Colonic mucosa (tissue), 4 donors: ENCODE data around the gene INSM2. TPM values are rescaled to one million over a fixed set of nuclear protein-coding genes. Genes with fewer than 3 reads are reported as not detected.

ENCODE experiments used
- DNase-seq: peaks from one replicate; pipeline ENCODE4 v3.0.0-alpha.2; 2020
- H3K27ac ChIP-seq: fragments of 200-600 bp; one replicate; pipeline ENCODE4 v1.8.0; 2021
- H3K27me3 ChIP-seq: fragments of 200-600 bp; one replicate; pipeline ENCODE4 v1.8.0; 2021
- H3K36me3 ChIP-seq: fragments of 200-600 bp; one replicate; pipeline ENCODE4 v1.8.0; 2021
- H3K4me1 ChIP-seq: fragments of 200-600 bp; one replicate; pipeline ENCODE4 v1.8.0; 2021; ENCODE audit warnings: mild to moderate bottlenecking
- H3K4me3 ChIP-seq: fragments of 200-600 bp; one replicate; pipeline ENCODE4 v1.8.0; 2021
- H3K9ac ChIP-seq, 2 donors: one replicate each; pipeline ENCODE4 v1.7.0; 2013; ENCODE audit warnings: control low read depth in 2 of 2, low read depth in 2 of 2, low read length in 2 of 2
- H3K9me3 ChIP-seq: fragments of 200-600 bp; one replicate; pipeline ENCODE4 v1.8.0; 2021
- intact Hi-C: fragments of 100-400 bp; cut with DNase I; formaldehyde crosslinking; loops from one replicate; pipeline ENCODE4 v1.14.1; 2022
- total RNA-seq, 2 donors: library from RNA; stranded (reverse); fragmentation: NEBNext Ultra II Directional in 1 of 2; extraction: Animal tissue kit (Norgen Biotek cat#: 25700) in 1 of 2; gene quantifications; one replicate each; pipeline ENCODE4 v1.2.1, GENCODE V29; 2021
- TF ChIP-seq, protein P1 (sequence below): fragments of 200-600 bp; IDR thresholded peaks from one replicate; pipeline ENCODE4 v1.8.0; 2022; ENCODE audit warnings: antibody characterized with exemption, mild to moderate bottlenecking
- donor health status: healthy.
- donor health status: DM: no; HTN: no; CAD: no.
- donor health status: DM: no; HTN: no; CAD: no.

The INSM2 gene
- total RNA-seq, 2 donors from 2014 or later: not detected

GRCh38 chr14:35504260-35504659 is 29.7 kb upstream of the INSM2 start:
- TF ChIP-seq, protein P1, sequence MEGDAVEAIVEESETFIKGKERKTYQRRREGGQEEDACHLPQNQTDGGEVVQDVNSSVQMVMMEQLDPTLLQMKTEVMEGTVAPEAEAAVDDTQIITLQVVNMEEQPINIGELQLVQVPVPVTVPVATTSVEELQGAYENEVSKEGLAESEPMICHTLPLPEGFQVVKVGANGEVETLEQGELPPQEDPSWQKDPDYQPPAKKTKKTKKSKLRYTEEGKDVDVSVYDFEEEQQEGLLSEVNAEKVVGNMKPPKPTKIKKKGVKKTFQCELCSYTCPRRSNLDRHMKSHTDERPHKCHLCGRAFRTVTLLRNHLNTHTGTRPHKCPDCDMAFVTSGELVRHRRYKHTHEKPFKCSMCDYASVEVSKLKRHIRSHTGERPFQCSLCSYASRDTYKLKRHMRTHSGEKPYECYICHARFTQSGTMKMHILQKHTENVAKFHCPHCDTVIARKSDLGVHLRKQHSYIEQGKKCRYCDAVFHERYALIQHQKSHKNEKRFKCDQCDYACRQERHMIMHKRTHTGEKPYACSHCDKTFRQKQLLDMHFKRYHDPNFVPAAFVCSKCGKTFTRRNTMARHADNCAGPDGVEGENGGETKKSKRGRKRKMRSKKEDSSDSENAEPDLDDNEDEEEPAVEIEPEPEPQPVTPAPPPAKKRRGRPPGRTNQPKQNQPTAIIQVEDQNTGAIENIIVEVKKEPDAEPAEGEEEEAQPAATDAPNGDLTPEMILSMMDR: no peak
- intact Hi-C loops: no loop called here
- H3K27me3 ChIP-seq: no peaks in the 10 kb centered on the region
- no peaks in the 10 kb centered on the region for H3K4me1 ChIP-seq
- DNase-seq: no peak
- no peak overlapping the region for H3K27ac ChIP-seq
- no peak overlapping the region for H3K9ac ChIP-seq
- no peaks in the 10 kb centered on the region for H3K9me3 ChIP-seq
- H3K36me3 ChIP-seq: no peaks in the 10 kb centered on the region
- no peak overlapping the region for H3K4me3 ChIP-seq

GRCh38 chr14:35506461-35506860 is 27.5 kb upstream of the INSM2 start:
- Histone ChIP-seq H3K4me3 (no peak overlapping the region), H3K9ac (no peak overlapping the region), H3K36me3 (no peaks in the 10 kb centered on the region), H3K27me3 (no peaks in the 10 kb centered on the region), H3K4me1 (no peaks in the 10 kb centered on the region), H3K27ac (no peak overlapping the region), H3K9me3 (no peaks in the 10 kb centered on the region)
- TF ChIP-seq, protein P1: no peak
- DNase-seq: no peak
- intact Hi-C loops: no loop called here

- H3K9ac ChIP-seq: no peak overlapping the region
- H3K36me3 ChIP-seq: no peaks in the 10 kb centered on the region
- H3K27ac ChIP-seq: no peak overlapping the region
- TF ChIP-seq, protein P1: no peak
- H3K4me1 ChIP-seq: no peaks in the 10 kb centered on the region
- no peak for DNase-seq
- H3K4me3 ChIP-seq: no peak overlapping the region
- intact Hi-C loops: no loop called here
- H3K27me3 ChIP-seq: no peaks in the 10 kb centered on the region
- H3K9me3 ChIP-seq: no peaks in the 10 kb centered on the region
These were observed 27.0 kb upstream of the INSM2 start for GRCh38 chr14:35506927-35507326.

- no peak for DNase-seq
- no peak overlapping the region for H3K27ac ChIP-seq
- TF ChIP-seq, protein P1: no peak
- H3K9ac ChIP-seq: no peak overlapping the region
- H3K4me1 ChIP-seq: no peaks in the 10 kb centered on the region
- no peaks in the 10 kb centered on the region for H3K9me3 ChIP-seq
- H3K4me3 ChIP-seq: no peak overlapping the region
- H3K27me3 ChIP-seq: no peaks in the 10 kb centered on the region
- intact Hi-C loops: no loop called here
- no peaks in the 10 kb centered on the region for H3K36me3 ChIP-seq
These were observed 24.1 kb upstream of the INSM2 start for GRCh38 chr14:35509846-35510245.

DNA sequence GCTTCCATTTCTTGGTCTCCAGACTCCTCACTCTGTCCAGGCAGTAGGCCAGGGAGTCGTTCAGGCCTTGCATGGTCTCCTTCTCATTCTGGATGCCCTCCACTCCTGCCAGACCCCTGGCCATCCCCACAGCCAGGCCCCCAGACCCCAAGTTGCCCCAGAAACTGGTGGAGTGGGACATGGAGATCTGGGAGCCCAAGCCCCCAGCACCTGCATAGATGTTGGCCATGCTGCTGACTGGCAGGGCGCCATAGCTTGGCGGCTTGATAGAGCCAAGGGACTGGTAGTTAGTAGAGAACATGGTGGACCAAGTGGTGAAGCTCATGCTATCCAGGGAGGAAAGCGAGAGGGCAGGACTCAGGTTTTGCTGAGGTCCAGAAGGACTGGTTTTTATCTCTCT is 21.2 kb upstream of the INSM2 start:
- no peak overlapping the region for H3K4me3 ChIP-seq
- no peak overlapping the region for H3K27ac ChIP-seq
- intact Hi-C loops: no loop called here
- no peak for DNase-seq
- H3K9ac ChIP-seq: no peak overlapping the region
- H3K9me3 ChIP-seq: no peaks in the 10 kb centered on the region
- TF ChIP-seq, protein P1: no peak
- H3K36me3 ChIP-seq: no peaks in the 10 kb centered on the region
- no peaks in the 10 kb centered on the region for H3K4me1 ChIP-seq
- H3K27me3 ChIP-seq: no peaks in the 10 kb centered on the region

DNA sequence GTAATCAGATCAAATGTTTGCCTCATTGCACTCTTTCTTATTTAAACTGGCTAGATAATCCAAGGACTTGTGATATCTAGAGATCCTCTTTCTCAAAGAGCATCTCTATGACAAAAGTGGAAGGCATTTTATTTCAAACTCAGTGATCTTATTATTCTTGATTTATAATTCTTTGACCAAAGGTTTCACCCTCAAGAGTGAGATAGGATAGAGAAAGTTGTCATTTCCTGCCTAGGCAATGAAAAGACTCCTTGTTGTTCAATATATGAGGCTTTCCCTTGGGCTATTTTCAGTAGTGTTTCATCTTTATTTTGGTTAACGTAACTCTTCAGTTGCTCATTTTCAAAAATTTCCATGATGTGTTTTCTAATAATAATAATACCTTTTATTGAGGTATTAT is 18.0 kb upstream of the INSM2 start:
- Histone ChIP-seq H3K36me3 (no peaks in the 10 kb centered on the region), H3K27me3 (no peaks in the 10 kb centered on the region), H3K4me3 (no peak overlapping the region), H3K4me1 (no peaks in the 10 kb centered on the region), H3K9me3 (no peaks in the 10 kb centered on the region), H3K9ac (no peak overlapping the region), H3K27ac (no peak overlapping the region)
- no peak for DNase-seq
- intact Hi-C loops: no loop called here
- TF ChIP-seq, protein P1: no peak
